Measurements from ENCODE around the gene MRM2.
A peak's percentile ranks its signal among the peaks of the same experiment; 100 is the strongest.

The MRM2 gene

GRCh38 chr7:2220030-2220429 is 22.0 kb downstream of the MRM2 start:
- DNase-seq, result no peak

- no peak for DNase-seq
These were observed 22.4 kb downstream of the MRM2 start for GRCh38 chr7:2219606-2220005.

DNA sequence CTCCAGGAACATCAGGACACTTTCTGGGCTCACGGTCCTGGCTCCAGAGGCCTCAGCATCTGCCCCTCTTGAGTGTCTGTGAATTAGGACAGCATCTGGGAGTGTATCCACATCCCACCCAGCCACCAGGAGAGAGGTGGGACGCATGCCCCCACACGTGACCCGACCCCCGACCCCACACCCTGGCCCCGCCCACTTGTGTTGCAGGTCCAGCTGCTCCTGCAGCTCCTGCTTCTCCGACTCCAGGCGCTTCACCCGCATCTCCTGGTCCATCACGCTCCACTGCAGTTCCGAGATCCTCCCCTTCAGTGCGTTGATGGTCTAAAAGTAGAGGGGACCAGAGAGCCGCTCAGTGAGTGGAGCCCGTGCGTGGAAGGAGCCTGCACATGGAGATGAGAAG is 22.9 kb downstream of the MRM2 start:
- no peak for DNase-seq

- DNase-seq, result no peak
These were observed 23.6 kb downstream of the MRM2 start for GRCh38 chr7:2218444-2218785.

GRCh38 chr7:2217716-2218443 is 24.1 kb downstream of the MRM2 start:
- no peak for DNase-seq

DNA sequence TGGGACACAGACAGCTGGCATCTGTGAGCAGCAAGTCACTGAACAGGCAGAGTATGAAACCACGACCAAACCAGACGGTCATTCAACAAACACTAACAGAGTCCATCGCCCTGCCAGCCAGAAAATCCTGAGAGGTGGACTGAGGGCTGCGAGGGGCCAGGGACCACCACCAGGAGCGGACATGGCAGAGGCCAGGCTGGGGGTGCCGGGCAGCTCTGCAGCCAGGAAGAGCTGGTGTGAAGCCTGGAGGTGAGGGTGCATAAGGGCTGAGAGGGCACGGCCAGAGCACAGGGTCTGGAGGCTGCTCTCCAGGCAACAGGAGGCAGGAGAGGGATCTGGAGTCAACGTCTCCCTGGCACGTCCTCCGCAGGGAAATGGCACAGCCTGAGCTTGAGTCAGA is 24.8 kb downstream of the MRM2 start:
- DNase-seq, result no peak

GRCh38 chr7:2215851-2216250 is 26.2 kb downstream of the MRM2 start:
- DNase-seq, result no peak

GRCh38 chr7:2214636-2215035 is 27.4 kb downstream of the MRM2 start:
- DNase-seq, result no peak

GRCh38 chr7:2213551-2214215 is 28.3 kb downstream of the MRM2 start:
- no peak for DNase-seq

- DNase-seq, result no peak
These were observed 29.1 kb downstream of the MRM2 start for GRCh38 chr7:2212906-2213305.

GRCh38 chr7:2211926-2212325 is 30.1 kb downstream of the MRM2 start:
- DNase-seq, result no peak

- DNase-seq, result no peak
These were observed 30.6 kb downstream of the MRM2 start for GRCh38 chr7:2211259-2211880.

GRCh38 chr7:2210551-2211258 is 31.3 kb downstream of the MRM2 start:
- no peak for DNase-seq

GRCh38 chr7:2209961-2210323 is 32.1 kb downstream of the MRM2 start:
- DNase-seq, result no peak

- peak; percentile 71 for DNase-seq
These were observed 32.7 kb downstream of the MRM2 start for GRCh38 chr7:2209146-2209960.

DNA sequence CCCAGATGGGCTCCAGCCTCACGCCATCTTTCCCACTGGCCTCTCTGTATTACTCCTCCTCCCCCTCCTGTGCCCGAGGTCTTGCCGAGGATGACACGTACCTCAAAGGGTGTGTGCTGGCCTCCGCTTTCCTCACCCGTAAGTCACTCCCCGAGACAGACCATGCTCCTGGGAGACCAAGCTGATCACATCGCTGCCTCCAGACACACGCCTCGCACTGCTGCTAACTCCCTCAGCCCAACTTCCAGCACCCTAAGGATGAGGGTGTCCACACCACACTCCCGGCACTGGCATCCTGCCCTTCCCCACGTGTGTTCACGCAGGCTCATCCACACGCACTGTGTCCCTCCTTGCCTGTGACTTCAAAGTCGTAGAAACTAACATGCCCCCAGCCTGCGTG is 33.3 kb downstream of the MRM2 start:
- DNase-seq, result no peak

DNA sequence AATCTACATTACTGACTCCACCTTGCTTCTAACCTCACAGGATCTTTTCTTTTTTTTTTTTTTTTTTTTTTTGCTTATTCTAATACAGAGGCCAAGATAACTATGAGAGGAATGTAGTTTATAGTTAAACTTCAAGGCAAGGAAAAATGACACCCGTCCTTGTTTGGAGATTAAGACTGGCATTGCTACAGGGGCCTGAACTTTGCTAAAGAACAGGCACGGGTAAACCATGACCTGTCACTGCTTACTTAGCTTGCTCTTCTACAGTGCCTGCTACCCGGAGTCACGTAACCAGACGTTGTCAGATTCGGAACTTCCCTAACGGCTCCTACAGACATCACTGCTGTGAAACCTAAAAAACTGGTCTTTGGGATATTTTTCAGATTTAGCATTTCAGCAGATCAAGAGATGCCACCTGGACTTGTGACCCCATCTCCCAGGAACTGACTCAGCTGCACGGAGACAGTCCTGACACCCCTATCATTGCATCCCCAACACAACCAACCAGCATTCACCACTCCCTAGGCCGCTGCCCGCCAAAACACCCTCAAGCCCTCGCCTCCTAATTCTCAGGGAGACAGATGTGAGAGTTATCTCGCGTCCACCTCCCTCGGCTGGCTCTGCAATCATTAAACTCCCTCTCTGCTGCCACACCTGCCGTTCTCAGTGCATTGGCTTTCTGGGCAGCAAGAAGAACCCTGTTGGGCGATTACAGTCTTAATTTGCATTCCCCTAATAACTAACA is 36.8 kb downstream of the MRM2 start:
- peak; percentile 14 for DNase-seq

GRCh38 chr7:2204446-2204845 is 37.6 kb downstream of the MRM2 start:
- DNase-seq, result no peak

DNA sequence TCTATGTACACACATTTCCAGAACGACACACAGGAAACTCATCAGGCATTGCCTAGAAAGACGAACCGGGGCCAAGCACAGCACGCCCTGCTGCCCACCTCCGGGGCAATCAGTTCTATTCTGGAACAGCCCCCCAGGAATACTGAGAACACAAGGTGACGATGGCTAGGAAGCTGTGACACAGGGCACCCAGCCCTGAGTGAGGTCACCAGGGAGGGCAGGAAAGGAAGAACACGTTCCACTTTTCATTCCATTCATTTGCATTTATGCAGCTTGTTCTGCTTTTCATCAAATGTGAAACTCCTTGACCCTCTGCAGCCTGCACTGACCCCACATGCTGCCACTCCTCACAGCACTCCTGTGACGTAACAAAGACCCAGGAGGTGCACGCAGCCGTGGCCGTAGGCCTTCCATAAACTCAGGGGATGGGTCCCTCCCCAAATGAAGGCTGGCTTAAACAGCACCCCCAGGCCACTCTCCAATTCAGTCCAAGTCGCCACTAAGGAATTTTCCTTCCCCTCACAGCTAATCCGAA is 38.2 kb downstream of the MRM2 start:
- DNase-seq, result peak; percentile 14

GRCh38 chr7:2202901-2203765 is 38.9 kb downstream of the MRM2 start:
- no peak for DNase-seq

GRCh38 chr7:2202361-2202761 is 39.6 kb downstream of the MRM2 start:
- no peak for DNase-seq

Measured in fibroblast of skin of right quadriceps (primary cell).